Psoas muscle (tissue), 8 donors: Measurements from ENCODE around the gene TSPAN8. TPM values are rescaled to one million over a fixed set of nuclear protein-coding genes. Genes with fewer than 3 reads are reported as not detected.
A peak's percentile ranks its signal among the peaks of the same experiment; 100 is the strongest.

Experiments used
- ATAC-seq, 4 donors: fragments of 200-7000 bp; cut with Tn5 transposase; one replicate each; pipeline ENCODE4 v1.9.1; 2020; ENCODE audit warnings: moderate library complexity in 3 of 4, mild to moderate bottlenecking in 2 of 4
- DNase-seq, 2 donors: peaks; one replicate each; pipeline ENCODE4 v3.0.0-alpha.2; 2020
- H3K27ac ChIP-seq: fragments of 200-600 bp; one replicate; pipeline ENCODE4 v1.8.0; 2022
- H3K27me3 ChIP-seq, 3 donors: fragments of 200-600 bp in 1 of 3; one replicate each; pipeline versions ENCODE4 v1.6.1 to v1.8.0; 2013 to 2022; ENCODE audit warnings: low read length in 2 of 3, mild to moderate bottlenecking in 2 of 3, moderate library complexity in 1 of 3; ENCODE audit not compliant: insufficient read depth in 3 of 3
- H3K36me3 ChIP-seq, 2 donors: fragments of 200-600 bp in 1 of 2; one replicate each; pipeline versions ENCODE4 v1.6.1 to v1.8.0; 2013 to 2022; ENCODE audit warnings: low read depth in 1 of 2, mild to moderate bottlenecking in 1 of 2, moderate library complexity in 1 of 2; ENCODE audit not compliant: insufficient read depth in 1 of 2
- H3K4me1 ChIP-seq: fragments of 200-600 bp; one replicate; pipeline ENCODE4 v1.8.0; 2022
- H3K4me3 ChIP-seq: fragments of 200-600 bp; one replicate; pipeline ENCODE4 v1.8.0; 2022; ENCODE audit warnings: mild to moderate bottlenecking
- H3K9me3 ChIP-seq: fragments of 200-600 bp; one replicate; pipeline ENCODE4 v1.8.0; 2022
- WGBS, 3 donors: extraction: QIAGEN DNeasy Blood & Tissue Kit; methylation state at CpG; one replicate each; pipeline versions ENCODE4 v1.1.6 to v1.1.7; 2013; 5-methylcytosine and 5-hydroxymethylcytosine counted together
- intact Hi-C, 2 donors: fragments of 100-400 bp; cut with DNase I; formaldehyde crosslinking; loops; one replicate each; pipeline versions ENCODE4 v1.11.0 to v1.14.2; 2022
- long read RNA-seq, 2 donors: library from polyadenylated mRNA; unstranded; transcript quantifications; one replicate each; pipeline ENCODE4 v2.0.0, GENCODE V29; 2021
- polyA plus RNA-seq, 3 donors: library from polyadenylated mRNA; stranded (reverse); fragments of 200-250 nt; gene quantifications; one replicate each; pipeline ENCODE4 v1.2.3, GENCODE V29; 2013
- total RNA-seq, 4 donors: library from RNA; stranded (reverse); fragmentation: NEBNext Ultra II Directional in 2 of 4; extraction: Animal tissue kit (Norgen Biotek cat#: 25700) in 2 of 4; gene quantifications; one replicate each; pipeline versions ENCODE4 v1.2.1 to v1.2.4, GENCODE V29; 2021 to 2023
- TF ChIP-seq, protein P1 (sequence below): fragments of 200-600 bp; IDR thresholded peaks from one replicate; pipeline ENCODE4 v1.8.0; 2022; ENCODE audit warnings: antibody characterized with exemption
- donor health status: healthy with polysubstance abuse.
- donor health status: DM: no; HTN: no; CAD: no; lungs with moderate emphysema.
- donor health status: Bipolar disorder and iron deficiency.
- donor health status: healthy.
- donor health status: DM: yes; HTN: yes; CAD: no.
- donor health status: DM: no; HTN: no; CAD: no.
- donor health status: DM: no; HTN: no; CAD: no.
- donor health status: DM: yes; HTN: yes; CAD: no.

TSPAN8 gene
- total RNA-seq: 10 to 100 TPM in 2 of 4 donors, 1 to 10 TPM in 2; 1.4 to 24.9 (median 7.5) TPM
- polyA plus RNA-seq: 10 to 100 TPM in 2 of 3 donors, 1 to 10 TPM in 1; 1.4 to 63.1 (median 29.2) TPM
- long read RNA-seq, donor 1, partial matches to known transcripts: 0 of 5 reads
- long read RNA-seq, donor 1, other reads (novel, unspliced or antisense): 0 of 5 reads
- long read RNA-seq, donor 2, transcript TSPAN8-201 (9 exons, 1,227 nt): major isoform, 8 of 11 reads
- long read RNA-seq, donor 2, partial matches to known transcripts: 1 of 11 reads
- long read RNA-seq, donor 2, other reads (novel, unspliced or antisense): 1 of 11 reads

DNA sequence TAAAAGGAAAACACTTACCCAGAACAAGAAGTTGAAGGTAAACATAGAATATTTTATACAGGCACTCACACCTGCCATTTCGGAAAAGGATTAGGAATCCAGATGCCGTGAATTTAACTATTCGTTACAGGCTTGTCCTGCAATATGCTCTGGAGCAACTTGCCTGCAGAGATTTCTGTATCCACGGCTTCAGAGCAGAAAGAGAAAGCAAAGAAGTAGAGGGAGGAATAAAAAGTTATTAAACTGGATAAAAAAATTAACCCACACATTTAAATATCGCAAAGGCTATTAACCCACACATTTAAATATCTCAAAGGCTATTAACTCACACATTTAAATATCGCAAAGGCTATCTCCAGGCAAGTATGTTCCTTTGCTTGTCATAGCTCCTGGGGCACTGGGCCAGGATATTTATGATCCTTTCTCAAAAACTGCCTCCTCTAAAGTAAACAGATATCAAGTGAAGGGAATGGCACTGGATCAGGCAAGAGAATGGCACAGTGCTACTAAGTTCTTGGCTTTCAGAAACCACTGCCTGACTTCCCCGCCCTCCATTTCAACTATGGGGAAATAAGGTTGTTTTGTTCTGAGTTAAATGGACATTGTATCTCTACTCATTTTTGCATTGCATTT is at the start of gene TSPAN8:
Gene TSPAN8 (minus strand): TSS at position 399 of the 633 bp plus-strand sequence. CDS start 321 bp downstream, at position 78.
- 19 to 44% (median 21%) methylated on average over 7 of the region's 7 CpGs for WGBS, 3 donors
- no peaks in the 10 kb centered on the region for H3K27me3 ChIP-seq
- TF ChIP-seq, protein P1, sequence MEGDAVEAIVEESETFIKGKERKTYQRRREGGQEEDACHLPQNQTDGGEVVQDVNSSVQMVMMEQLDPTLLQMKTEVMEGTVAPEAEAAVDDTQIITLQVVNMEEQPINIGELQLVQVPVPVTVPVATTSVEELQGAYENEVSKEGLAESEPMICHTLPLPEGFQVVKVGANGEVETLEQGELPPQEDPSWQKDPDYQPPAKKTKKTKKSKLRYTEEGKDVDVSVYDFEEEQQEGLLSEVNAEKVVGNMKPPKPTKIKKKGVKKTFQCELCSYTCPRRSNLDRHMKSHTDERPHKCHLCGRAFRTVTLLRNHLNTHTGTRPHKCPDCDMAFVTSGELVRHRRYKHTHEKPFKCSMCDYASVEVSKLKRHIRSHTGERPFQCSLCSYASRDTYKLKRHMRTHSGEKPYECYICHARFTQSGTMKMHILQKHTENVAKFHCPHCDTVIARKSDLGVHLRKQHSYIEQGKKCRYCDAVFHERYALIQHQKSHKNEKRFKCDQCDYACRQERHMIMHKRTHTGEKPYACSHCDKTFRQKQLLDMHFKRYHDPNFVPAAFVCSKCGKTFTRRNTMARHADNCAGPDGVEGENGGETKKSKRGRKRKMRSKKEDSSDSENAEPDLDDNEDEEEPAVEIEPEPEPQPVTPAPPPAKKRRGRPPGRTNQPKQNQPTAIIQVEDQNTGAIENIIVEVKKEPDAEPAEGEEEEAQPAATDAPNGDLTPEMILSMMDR: no peak
- peak within 1 kb of the TSS; percentile 84 for H3K27ac ChIP-seq
- no peaks in the 10 kb centered on the region for H3K36me3 ChIP-seq
- no peaks in the 10 kb centered on the region for H3K9me3 ChIP-seq
- no peak for DNase-seq
- H3K4me1 ChIP-seq: peaks cover 16% of the 10 kb centered on the region
- intact Hi-C loops: no loop called here
- peak within 1 kb of the TSS; percentile 67 for H3K4me3 ChIP-seq
- ATAC-seq: peak in 3 of 4 donors; percentile 47 to 83 (median 73)

DNA sequence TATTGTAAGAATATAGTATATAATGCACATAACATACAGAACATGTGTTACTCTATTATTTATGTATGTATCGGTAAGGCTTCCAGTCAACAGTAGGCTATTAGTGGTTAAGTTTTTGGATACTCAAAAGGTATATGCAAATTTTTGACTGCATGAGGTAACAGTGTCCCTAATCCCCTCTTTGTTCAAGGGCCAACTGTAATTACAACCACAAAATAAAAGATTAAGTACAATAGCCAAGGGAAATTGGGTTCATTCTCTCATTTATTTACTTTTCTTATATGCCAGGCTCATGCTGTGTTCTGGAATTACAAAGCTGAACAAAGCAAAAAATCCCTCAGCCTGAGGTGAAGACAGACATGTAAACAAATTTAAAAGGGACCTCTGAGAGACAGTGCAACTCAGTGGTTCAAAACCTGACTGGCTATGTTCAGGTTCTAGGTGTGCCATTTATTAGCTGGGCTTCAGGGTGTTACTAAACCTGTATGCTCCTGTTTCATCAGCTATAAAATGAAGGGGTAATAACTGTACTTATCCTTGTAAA is 43.4 kb upstream of the TSPAN8 start:
- TF ChIP-seq, protein P1: no peak
- Histone ChIP-seq H3K4me3 (no peak overlapping the region), H3K27me3 (no peaks in the 10 kb centered on the region), H3K36me3 (no peaks in the 10 kb centered on the region), H3K27ac (no peak overlapping the region), H3K4me1 (no peaks in the 10 kb centered on the region), H3K9me3 (no peaks in the 10 kb centered on the region)
- no peak for DNase-seq
- WGBS, 3 donors: 97 to 100% (median 100%) methylated on average over 1 of the region's 1 CpG
- intact Hi-C loops: no loop called here
- no peak for ATAC-seq

DNA sequence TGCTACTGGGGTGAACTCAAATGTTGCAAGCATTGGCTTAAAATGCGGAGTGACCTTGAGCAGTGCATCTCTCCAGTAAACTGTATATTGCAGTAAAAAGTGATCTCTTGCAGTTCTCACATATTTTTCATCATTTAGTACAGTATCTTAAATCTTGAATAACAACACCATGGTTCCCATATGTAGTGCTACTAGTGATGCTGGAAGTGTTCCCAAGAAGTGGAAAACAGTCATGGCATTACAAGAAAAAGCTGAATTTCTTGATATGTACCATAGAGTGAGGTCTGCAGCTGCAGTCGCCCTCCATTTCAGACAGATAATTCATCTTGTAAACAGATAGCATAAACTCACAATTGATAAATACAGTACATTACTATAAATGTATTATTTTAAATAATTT is 42.9 kb upstream of the TSPAN8 start:
- ATAC-seq: no peak
- TF ChIP-seq, protein P1: no peak
- H3K27me3 ChIP-seq: no peaks in the 10 kb centered on the region

DNA sequence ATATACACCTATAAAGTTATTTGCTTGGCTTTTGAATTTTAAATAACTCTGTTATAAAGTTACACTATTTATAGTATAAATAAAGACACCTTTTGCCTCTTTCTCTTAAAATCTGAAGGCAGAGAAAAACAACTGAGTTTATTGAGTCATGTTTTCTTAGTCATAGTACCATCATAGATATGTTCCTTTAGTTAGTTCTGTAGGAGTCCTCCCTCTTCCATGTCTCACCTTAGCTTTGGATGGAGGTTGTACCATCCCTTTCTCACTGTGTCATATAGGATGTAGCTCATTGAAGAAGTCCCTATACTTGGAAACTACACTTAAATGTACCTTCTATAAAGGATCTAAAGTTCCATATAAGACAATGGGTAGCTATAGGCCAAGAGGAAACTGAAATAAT is 39.7 kb upstream of the TSPAN8 start:
- no peaks in the 10 kb centered on the region for H3K36me3 ChIP-seq

More for the DNA sequence above, 42.9 kb upstream of the TSPAN8 start:
- intact Hi-C loops: no loop called here
- H3K36me3 ChIP-seq: no peaks in the 10 kb centered on the region
- H3K4me3 ChIP-seq: no peak overlapping the region
- no peak for DNase-seq
- H3K9me3 ChIP-seq: no peaks in the 10 kb centered on the region
- no peak overlapping the region for H3K27ac ChIP-seq
- 90 to 94% (median 94%) methylated on average over 2 of the region's 2 CpGs for WGBS, 3 donors
- no peaks in the 10 kb centered on the region for H3K4me1 ChIP-seq

More for the DNA sequence above, 39.7 kb upstream of the TSPAN8 start:
- intact Hi-C loops: no loop called here
- Histone ChIP-seq H3K9me3 (no peaks in the 10 kb centered on the region), H3K27ac (no peak overlapping the region), H3K4me3 (no peak overlapping the region), H3K4me1 (no peaks in the 10 kb centered on the region), H3K27me3 (no peaks in the 10 kb centered on the region)
- no peak for DNase-seq
- ATAC-seq: no peak
- TF ChIP-seq, protein P1: no peak
